Ishikawa (cell line): ENCODE measurements around the gene PPBP.

Experiments used
- CEBPB ChIP-seq: IDR thresholded peaks from 2 replicates; pipeline ENCODE4 v1.6.1; 2012
- MAX ChIP-seq: IDR thresholded peaks from 2 replicates; pipeline ENCODE4 v1.6.1; 2012
- RAD21 ChIP-seq: IDR thresholded peaks from 2 replicates; pipeline ENCODE4 v1.6.1; 2012; ENCODE audit warnings: low read depth
- REST ChIP-seq: IDR thresholded peaks from 2 replicates; pipeline ENCODE4 v1.6.1; 2012; ENCODE audit warnings: low read depth, mild to moderate bottlenecking
- TAF1 ChIP-seq: IDR thresholded peaks from 2 replicates; pipeline ENCODE4 v1.6.1; 2012; ENCODE audit warnings: low read depth, mild to moderate bottlenecking
- TEAD4 ChIP-seq: IDR thresholded peaks from 2 replicates; pipeline ENCODE4 v1.6.1; 2012

GRCh38 chr4:73985528-73985852 lies 2.5 kb downstream of the PPBP start:
- TF ChIP-seq CEBPB (no peak), TEAD4 (no peak), TAF1 (no peak), MAX (no peak), REST (no peak), RAD21 (no peak)
